SU-DHL-6 (cell line): ENCODE results near the gene CCT5.

Experiments
- H2AFZ ChIP-seq: fragments of 200-600 bp; sonication (generic); 2 replicates; pipeline ENCODE4 v1.6.1; 2014; ENCODE audit warnings: low read depth, mild to moderate bottlenecking, moderate library complexity, mixed read lengths, antibody characterized with exemption, low read length; ENCODE audit not compliant: severe bottlenecking
- H3F3A ChIP-seq: fragments of 200-600 bp; shearing (Covaris generic); 2 replicates; pipeline ENCODE4 v1.6.0; 2016; ENCODE audit warnings: antibody characterized with exemption, mild to moderate bottlenecking; ENCODE audit not compliant: insufficient read depth
- H3K27ac ChIP-seq: fragments of 200-600 bp; sonication (generic); 2 replicates; pipeline ENCODE4 v1.5.1; 2016; ENCODE audit warnings: low read depth, mild to moderate bottlenecking, low read length, moderate library complexity, mixed read lengths
- H3K27me3 ChIP-seq: fragments of 200-600 bp; sonication (generic), shearing (Covaris generic); 2 replicates; pipeline ENCODE4 v1.6.0; 2014; ENCODE audit warnings: mild to moderate bottlenecking, low read length
- H3K36me3 ChIP-seq: fragments of 200-600 bp; sonication (generic); 2 replicates; pipeline ENCODE4 v1.6.1; 2014; ENCODE audit warnings: mild to moderate bottlenecking, low read length, mixed read lengths
- H3K4me2 ChIP-seq: fragments of 300-600, 200-600 bp; shearing (Covaris generic), sonication (generic); 2 replicates; pipeline ENCODE4 v1.6.0; 2014; ENCODE audit warnings: low read length, low read depth, mild to moderate bottlenecking; ENCODE audit not compliant: poor library complexity, severe bottlenecking
- H3K4me3 ChIP-seq: fragments of 200-600 bp; sonication (generic); 2 replicates; pipeline ENCODE4 v1.5.1; 2014; ENCODE audit warnings: antibody characterized with exemption, low read length, mild to moderate bottlenecking, mixed read lengths; ENCODE audit not compliant: insufficient read depth, poor library complexity, severe bottlenecking
- H3K79me2 ChIP-seq: fragments of 200-600 bp; sonication (generic); 2 replicates; pipeline ENCODE4 v1.6.1; 2014; ENCODE audit warnings: mild to moderate bottlenecking, low read length, moderate library complexity; ENCODE audit not compliant: insufficient read depth
- H3K9ac ChIP-seq: fragments of 200-600 bp; sonication (generic); 2 replicates; pipeline ENCODE4 v1.7.0; 2014; ENCODE audit warnings: mild to moderate bottlenecking, low read length
- H3K9me2 ChIP-seq: fragments of 200-600 bp; sonication (generic); replicated peaks from 2 replicates; pipeline ENCODE4 v1.6.1; 2014; ENCODE audit warnings: low read length; ENCODE audit not compliant: insufficient read depth
- H3K9me3 ChIP-seq: fragments of 200-600 bp; sonication (generic); 2 replicates; pipeline ENCODE4 v1.6.1; 2014; ENCODE audit warnings: low read length, mixed read lengths; ENCODE audit not compliant: insufficient read depth
- H4K20me1 ChIP-seq: fragments of 200-600 bp; sonication (generic); 2 replicates; pipeline ENCODE4 v1.6.1; 2014; ENCODE audit warnings: low read depth, mild to moderate bottlenecking, antibody characterized with exemption, low read length, moderate library complexity, mixed read lengths
- EZH2phosphoT487 ChIP-seq: fragments of 200-600 bp; sonication (generic), shearing (Covaris generic); conservative IDR thresholded peaks from 2 replicates; pipeline ENCODE4 v1.6.1; 2018; ENCODE audit warnings: mild to moderate bottlenecking, antibody characterized with exemption, low read length, moderate library complexity, mixed read lengths
- TF ChIP-seq, protein P1 (sequence below): fragments of 200-600 bp; sonication (generic); IDR thresholded peaks from one replicate; pipeline ENCODE4 v1.5.1; 2017; ENCODE audit warnings: antibody characterized with exemption, mild to moderate bottlenecking, low read length, moderate library complexity; ENCODE audit not compliant: insufficient read depth, poor library complexity, severe bottlenecking

Gene CCT5

DNA sequence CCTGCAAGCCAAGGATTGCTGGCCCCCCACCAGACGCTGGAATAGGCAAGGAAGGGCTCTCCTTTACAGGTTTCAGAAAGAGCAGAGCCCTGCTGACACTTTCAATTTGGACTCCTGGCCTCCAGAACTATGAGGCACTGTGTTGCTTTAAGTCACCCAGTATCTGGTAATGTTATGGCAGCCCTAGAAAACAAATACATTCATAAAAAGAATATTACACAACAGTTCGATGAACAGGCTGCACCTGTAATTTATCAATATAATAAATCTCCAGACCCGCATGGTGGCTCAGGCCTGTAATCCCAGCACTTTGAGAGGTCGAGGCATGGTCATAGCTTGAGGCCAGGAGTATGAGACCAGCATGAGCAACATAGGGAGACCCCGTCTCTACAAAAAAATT lies 50.2 kb downstream of the CCT5 start:
- H3K9ac ChIP-seq: no peak overlapping the region
- no peaks in the 10 kb centered on the region for H3K79me2 ChIP-seq
- no peak overlapping the region for H3K27ac ChIP-seq
- no peaks in the 10 kb centered on the region for H3K36me3 ChIP-seq
- no peak overlapping the region for H2AFZ ChIP-seq
- no peaks in the 10 kb centered on the region for H4K20me1 ChIP-seq
- H3K4me3 ChIP-seq: no peak overlapping the region
- H3K27me3 ChIP-seq: no peaks in the 10 kb centered on the region
- no peaks in the 10 kb centered on the region for H3F3A ChIP-seq
- no peaks in the 10 kb centered on the region for H3K9me3 ChIP-seq
- H3K4me2 ChIP-seq: no peak overlapping the region
- no peak for TF ChIP-seq EZH2phosphoT487
- TF ChIP-seq, protein P1, sequence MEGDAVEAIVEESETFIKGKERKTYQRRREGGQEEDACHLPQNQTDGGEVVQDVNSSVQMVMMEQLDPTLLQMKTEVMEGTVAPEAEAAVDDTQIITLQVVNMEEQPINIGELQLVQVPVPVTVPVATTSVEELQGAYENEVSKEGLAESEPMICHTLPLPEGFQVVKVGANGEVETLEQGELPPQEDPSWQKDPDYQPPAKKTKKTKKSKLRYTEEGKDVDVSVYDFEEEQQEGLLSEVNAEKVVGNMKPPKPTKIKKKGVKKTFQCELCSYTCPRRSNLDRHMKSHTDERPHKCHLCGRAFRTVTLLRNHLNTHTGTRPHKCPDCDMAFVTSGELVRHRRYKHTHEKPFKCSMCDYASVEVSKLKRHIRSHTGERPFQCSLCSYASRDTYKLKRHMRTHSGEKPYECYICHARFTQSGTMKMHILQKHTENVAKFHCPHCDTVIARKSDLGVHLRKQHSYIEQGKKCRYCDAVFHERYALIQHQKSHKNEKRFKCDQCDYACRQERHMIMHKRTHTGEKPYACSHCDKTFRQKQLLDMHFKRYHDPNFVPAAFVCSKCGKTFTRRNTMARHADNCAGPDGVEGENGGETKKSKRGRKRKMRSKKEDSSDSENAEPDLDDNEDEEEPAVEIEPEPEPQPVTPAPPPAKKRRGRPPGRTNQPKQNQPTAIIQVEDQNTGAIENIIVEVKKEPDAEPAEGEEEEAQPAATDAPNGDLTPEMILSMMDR: no peak
- H3K9me2 ChIP-seq: no peaks in the 10 kb centered on the region

DNA sequence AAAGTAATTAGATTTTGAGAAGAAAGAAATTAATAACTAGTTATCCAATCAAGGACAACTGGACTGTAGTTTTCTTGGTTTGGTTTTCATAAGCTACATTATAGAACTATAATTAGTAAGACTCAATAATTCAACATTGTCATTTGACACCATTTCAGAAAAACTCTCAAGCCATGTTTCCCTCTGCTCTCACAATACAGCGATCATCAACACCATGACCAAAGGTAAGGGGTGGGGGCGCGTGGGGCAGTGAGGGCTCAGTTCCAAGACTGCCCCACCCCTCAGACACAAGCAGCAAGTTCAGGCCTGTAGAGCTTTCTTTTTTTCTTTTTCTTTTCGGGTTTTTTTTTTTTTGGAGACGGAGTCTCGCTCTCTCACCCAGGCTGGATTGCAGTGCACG lies 51.2 kb downstream of the CCT5 start:
- TF ChIP-seq, protein P1: no peak
- TF ChIP-seq EZH2phosphoT487: no peak
- no peaks in the 10 kb centered on the region for H3K9me2 ChIP-seq
- no peaks in the 10 kb centered on the region for H3K36me3 ChIP-seq
- no peaks in the 10 kb centered on the region for H3K27me3 ChIP-seq
- no peak overlapping the region for H3K9ac ChIP-seq
- no peak overlapping the region for H2AFZ ChIP-seq
- H3K9me3 ChIP-seq: no peaks in the 10 kb centered on the region
- H3K4me2 ChIP-seq: no peak overlapping the region
- no peak overlapping the region for H3K4me3 ChIP-seq
- H3K27ac ChIP-seq: no peak overlapping the region
- H3F3A ChIP-seq: no peaks in the 10 kb centered on the region
- H3K79me2 ChIP-seq: no peaks in the 10 kb centered on the region
- no peaks in the 10 kb centered on the region for H4K20me1 ChIP-seq

DNA sequence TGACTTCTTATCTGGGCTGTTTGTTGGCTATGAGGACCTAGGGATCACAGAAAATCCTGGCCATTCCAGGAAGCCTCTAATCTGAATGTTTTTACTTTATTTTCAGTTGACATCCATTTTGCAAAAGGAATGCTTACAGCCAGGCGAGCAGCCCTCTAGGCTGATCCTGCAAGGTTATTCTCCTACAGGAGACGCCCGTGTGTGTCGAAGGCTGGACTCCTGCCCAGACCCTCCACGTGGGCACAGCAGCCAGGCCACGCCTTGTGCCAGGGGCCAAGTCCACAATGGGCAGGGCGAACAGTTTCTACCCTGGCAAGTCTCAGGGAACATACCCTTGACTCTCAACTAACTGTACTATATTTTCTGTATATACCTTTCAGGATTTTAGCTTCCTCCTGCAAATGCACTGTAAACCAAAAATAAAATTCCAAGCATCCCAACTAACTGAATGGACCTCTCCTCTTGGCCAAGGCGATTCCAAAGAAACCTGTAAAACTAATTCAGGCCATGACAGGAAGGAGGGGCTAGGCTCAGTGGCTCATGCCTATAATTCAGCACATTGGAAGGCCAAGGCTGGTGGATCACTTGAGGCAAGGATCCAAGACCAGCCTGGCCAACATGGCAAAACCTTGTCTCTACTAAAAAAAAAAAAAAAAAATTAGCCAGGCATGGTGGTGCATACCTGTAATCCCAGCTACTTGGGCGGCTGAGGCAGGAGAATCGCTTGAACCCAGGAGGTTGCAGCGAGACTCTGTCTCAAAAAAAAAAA lies 51.9 kb downstream of the CCT5 start:
- no peak overlapping the region for H3K9ac ChIP-seq
- no peaks in the 10 kb centered on the region for H3K9me3 ChIP-seq
- H3K27me3 ChIP-seq: no peaks in the 10 kb centered on the region
- no peak overlapping the region for H3K27ac ChIP-seq
- no peaks in the 10 kb centered on the region for H3K9me2 ChIP-seq
- TF ChIP-seq EZH2phosphoT487: no peak
- TF ChIP-seq, protein P1: no peak
- no peaks in the 10 kb centered on the region for H3K36me3 ChIP-seq
- no peak overlapping the region for H3K4me3 ChIP-seq
- no peaks in the 10 kb centered on the region for H3K79me2 ChIP-seq
- no peaks in the 10 kb centered on the region for H3F3A ChIP-seq
- H2AFZ ChIP-seq: no peak overlapping the region
- H4K20me1 ChIP-seq: no peaks in the 10 kb centered on the region
- H3K4me2 ChIP-seq: no peak overlapping the region
